ENCODE data around the gene SLC27A4. TPM values are rescaled to one million over a fixed set of nuclear protein-coding genes. Genes with fewer than 3 reads are reported as not detected.

SLC27A4 gene
- 27.2 and 41.3 TPM in 2 replicates for total RNA-seq

DNA sequence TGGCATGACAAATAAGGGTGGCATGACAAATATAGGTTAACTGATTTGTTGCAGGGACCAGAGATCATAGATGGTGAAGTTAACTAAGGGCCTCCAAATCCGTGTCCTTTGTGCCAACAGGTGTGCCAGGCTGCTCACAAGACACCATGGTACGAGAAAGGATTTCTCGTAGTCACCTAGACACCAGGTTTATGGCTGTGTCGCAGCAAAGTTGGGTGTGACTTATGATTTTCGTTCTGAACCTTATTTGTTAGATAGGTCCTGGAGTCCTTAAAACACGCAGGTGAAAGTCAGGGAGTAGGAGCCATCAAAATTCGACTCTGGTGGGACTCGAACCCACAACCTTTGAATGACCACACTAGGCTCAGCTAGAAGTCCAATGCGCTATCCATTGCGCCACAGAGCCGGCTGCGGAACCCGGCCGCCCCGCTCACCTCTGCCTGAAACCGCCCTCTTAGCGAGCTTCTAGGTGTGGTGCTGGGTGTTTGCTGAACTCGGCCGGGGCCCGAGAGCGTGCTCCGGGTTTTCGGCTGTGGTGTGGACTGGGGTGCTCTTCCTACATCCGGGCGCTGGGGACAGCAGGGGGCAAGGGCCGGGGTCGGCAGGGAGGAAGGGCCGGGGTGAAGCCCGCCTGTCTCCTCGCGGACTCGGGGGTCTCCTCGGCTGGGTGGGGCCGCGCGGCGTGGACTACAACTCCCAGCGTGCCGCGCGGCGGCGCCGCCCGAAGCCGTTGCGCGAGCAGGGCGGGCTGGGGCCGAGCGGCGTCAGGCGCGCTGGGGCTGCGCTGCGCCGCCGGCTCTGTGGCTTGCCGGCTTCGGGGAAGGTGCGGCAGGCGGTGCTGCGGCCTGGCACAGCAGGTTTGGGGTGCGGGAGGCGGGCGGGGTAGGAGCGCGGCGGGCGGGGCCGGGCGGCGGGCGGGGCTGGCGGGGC lies at the start of gene SLC27A4:
TSS of gene SLC27A4 (plus strand) at position 767 of the 930 bp plus-strand sequence. CDS start 2,606 bp downstream, outside the sequence.
- DNase-seq (ENCODE audit: low read depth, low spot score): no peak

DNA sequence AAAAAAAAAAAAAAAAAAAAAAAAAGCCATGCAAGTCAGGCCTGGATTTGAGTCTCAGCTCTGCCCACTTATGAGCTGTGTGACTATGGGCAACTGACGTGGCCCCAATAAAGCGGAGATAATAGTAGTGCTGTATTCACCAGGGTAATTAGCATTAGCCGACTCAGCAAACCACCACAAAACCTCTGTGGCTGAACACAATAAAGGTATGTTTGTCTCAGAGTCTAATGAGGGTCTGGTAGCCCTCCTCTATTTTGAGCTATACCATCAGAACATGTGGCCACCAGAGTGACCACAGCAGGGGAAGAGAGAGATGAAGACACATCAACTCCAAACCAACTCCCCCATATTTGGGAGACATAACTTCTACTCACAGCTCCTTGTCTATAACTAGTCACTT lies 48.3 kb upstream of the SLC27A4 start:
- DNase-seq (ENCODE audit: low read depth, low spot score): no peak

DNA sequence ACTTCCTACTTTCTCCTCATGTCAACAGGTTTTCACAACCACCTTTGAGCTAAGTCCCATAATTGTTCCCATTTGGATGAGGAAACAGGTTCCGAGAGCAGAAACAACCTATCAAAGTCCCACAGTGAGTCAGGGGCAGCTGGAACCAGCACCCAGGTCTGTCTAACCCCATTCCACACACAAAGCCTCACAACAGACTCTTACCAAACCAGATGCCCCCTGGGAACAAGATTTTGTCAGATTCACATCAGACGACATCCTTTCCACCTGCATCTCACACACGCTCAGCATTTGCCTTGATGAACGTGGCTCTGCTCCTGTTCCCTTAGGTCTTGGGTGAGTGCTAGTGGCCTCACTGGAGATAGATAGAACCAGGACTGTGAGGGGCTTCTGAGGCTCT lies 47.2 kb upstream of the SLC27A4 start:
- no peak for DNase-seq (ENCODE audit: low read depth, low spot score)

DNA sequence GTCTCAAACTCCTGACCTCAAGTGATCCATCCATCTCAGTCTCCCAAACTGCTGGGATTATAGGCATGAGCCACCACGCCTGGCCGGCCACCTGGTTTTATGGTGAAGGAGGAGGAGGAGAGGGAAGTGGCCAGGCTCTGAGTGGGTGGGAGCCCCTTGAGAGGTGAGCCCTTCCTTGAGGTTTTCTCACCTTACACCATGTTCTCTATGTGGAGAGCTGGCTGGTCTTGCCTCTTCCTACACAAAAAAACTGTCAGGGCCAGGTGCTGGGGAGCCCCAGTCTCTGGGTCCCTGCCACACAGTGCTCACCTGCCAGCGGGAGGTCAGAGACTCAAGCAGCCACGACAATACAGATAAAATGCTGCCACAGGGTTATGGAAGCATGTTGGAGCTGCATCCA lies 46.2 kb upstream of the SLC27A4 start:
- no peak for DNase-seq (ENCODE audit: low read depth, low spot score)

DNA sequence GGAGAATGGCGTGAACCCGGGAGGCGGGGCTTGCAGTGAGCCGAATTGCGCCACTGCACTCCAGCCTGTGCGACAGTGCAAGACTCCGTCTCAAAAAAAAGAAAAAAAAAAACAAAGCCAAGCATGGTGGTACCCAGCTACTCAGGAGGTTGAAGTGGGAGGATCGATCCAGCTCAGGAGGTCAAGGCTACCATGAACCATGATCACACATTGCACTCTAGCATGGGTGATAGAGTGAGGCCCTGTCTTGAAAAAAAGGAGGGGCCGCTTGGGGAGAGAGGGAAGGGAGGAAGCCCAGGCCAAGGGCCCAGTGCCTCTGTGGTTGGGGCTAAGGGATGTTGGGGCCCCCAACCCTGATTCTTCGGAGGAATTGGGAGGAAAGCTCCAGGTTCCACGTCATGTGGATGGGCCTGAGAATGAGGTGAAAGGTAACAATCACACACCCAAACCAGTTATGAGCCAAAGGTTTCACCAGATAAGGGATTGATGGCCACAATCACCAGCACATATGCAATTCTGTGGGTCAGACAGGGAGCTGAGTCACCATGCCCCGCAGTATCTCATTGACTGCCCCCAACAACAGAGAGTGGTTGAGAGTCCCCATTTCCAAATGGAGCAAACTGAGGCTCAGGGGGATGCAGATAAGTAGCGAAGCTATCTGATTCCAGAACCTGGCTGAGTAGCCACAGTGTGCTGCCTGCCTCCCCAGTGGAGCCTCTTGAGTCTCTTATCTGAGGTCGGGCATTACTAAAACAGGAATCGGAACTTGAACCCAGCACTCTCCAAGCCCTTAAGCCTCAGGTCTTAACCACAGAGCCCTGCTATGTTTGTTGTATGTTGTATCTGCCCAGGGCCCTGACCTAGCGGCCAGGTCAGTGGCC lies 43.7 kb upstream of the SLC27A4 start:
- DNase-seq (ENCODE audit: low read depth, low spot score): no peak

DNA sequence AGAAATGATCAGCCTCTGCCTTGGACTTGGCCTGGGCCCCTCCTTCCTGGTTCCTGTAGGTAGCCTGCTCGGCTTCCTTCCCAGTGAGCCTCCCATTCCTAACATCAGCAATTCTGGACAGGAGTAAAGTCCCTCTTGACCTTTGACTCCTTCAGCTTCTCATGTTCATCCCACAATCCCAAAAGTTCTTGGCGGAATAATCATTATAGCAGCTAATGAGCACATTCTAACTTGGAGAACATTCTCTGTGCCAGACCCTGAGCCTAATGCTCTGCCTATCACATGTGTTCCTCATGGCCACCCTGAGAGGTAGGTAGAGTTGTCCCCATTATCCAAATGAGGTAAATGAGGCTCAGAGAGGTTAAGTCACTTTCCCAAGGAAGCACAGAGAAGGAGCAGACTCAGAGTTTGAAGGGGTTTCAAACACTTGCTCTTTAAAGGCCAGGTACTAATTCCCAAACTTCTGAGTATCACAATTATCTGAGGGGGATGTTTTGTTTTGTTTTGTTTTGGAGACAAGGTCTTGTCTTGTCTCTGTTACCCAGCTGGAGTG lies 43.0 kb upstream of the SLC27A4 start:
- no peak for DNase-seq (ENCODE audit: low read depth, low spot score)

DNA sequence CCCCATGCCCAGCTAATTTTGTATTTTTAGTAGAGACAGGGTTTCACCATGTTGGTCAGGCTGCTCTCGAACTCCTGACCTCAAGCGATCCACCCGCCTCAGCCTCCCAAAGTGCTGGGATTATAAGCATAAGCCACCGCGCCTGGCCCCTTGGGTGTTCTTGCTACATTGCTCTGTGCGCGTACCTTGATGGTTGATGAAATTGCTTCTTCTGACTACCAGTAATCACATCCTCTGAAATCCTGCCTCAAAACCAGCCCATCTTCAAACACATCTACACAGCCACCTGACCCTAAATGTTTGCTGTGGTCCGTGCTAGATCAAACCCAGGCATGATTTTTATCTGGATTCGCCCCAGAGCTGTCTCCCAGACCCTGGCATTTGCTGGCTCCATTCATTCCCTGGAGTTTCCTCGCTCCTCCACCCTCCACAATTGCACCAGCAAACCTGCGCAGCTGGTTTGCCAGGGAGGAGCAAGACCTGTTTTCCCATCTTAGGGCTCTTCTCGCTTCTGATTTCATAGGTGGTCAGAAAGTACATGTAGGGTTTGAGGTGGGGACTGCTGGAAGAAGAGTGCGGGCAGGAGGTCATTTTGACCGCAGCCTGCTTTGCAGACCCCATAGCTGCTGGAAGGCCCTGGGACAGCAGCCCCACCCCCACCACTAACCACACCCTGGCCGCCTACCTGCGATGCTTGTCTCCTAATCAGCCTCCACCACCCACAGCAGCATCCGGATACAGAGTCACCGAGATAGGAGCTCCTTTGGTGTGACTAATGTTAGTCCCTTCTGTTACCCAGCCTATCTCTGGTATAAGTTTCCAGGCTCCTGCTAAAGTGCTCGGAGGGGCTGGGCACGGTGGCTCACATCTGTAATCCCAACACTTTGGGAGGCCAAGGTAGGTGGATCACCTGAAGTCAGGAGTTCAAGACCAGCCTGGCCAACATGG lies 41.5 kb upstream of the SLC27A4 start:
- DNase-seq (ENCODE audit: low read depth, low spot score): no peak

DNA sequence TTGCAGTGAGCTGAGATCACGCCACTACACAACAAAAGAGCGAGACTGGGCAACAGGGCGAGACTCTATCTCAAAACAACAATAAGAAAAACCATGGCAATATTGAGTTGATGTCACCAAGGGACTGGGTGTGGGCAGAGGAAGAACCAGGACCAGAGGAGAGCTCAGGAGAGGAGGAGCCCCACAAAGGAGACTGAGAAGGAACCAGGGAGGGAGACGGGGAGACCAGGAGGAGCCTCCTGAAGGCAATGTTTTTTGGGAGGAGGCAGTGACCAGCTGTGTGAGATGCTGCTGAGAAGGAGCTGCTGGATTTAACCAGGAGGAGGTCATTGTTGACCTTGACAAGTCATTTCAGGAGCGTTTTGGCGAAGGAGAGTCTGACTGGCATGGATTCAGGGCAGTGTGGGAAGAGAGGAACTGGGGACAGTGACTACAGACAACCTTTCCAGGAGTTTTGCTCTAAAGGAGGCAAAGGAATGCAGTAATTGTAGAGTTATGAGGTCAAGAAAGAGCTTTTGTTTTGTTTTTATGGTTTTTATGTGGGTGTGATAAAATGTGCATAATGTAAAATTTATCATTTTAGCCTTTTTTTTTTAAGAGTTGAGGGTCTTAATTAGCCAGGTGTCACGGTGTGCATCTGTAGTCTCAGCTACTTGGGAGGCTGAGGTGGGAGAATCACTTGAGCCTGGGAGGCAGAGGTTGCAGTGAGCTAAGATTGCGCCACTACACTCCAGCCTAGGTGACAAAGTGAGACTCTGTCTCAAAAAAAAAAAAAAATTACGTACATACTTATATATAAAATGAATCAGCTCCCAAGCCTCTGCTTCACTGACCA lies 36.0 kb upstream of the SLC27A4 start:
- no peak for DNase-seq (ENCODE audit: low read depth, low spot score)

DNA sequence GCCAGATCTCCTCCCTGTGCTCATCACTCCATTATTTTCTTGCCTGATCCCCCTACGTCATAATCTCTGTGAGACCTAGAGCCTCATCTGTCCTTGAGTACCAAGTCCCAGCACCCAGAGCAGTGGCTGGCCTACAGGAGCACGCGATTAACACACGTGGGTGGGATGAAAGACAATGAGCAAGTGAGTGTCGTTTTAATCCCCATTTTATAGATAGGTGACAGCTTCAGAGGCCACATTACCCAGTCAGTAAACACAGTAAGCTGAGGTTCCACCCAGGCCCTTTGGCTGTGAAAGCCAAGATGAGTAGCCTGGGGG lies 35.4 kb upstream of the SLC27A4 start:
- no peak for DNase-seq (ENCODE audit: low read depth, low spot score)

DNA sequence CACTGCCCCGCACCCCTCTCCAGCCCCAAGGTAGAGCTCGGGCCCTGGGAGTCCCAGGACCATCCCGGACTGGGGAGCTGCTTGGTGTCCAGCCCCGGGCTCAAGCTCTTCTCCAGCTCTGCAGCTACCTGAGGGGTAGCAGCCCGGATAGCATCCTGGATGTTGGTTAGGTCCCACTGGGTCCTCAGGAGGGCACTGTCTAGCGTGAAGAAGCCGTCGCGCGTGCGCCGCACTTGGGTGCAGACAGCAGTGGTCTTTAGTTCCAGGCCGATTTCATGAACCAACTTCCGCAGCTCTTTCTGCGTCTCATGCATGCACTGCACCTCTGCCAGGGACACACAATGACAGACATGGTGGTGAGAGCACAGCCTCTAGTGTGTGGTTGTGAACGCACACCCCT lies 30.8 kb upstream of the SLC27A4 start:
- DNase-seq (ENCODE audit: low read depth, low spot score): no peak

DNA sequence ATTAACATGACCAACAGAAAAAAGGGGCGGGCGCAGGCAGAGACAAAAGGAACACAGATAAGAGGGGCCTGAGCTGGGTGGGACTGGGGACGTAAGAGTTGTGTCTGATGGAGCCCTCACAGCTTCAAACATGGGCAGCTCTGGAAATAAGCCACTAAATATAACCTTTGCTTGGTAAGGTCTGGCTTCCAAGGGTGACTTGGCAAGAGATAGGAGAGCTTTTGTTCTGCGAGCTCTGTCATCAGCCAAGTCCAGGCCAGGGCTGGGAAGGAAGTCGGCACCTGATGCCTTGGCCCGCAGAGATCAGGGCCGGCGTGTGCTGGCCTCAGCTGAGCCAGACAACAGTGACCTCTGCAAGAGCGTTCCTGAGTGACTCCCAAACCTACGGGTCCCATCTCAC lies 29.9 kb upstream of the SLC27A4 start:
- DNase-seq (ENCODE audit: low read depth, low spot score): no peak

DNA sequence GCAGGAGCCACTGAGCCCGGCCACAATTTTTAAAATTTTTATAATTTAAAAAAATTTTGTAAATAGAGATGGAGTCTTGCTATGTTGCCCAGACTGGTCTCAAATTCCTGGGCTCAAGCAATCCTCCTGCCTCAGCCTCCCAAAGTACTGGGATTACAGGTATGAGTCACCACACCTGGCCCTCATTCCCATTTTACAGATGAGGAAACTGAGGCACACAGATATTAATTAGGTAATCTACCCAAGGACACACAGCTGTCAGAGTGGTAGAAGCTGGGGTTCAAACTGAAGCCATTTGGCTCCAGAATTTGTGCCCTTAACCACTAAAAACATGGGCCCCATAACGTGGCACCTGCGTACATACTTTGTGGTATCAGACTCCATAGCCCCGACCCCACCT lies 25.6 kb upstream of the SLC27A4 start:
- DNase-seq (ENCODE audit: low read depth, low spot score): no peak

DNA sequence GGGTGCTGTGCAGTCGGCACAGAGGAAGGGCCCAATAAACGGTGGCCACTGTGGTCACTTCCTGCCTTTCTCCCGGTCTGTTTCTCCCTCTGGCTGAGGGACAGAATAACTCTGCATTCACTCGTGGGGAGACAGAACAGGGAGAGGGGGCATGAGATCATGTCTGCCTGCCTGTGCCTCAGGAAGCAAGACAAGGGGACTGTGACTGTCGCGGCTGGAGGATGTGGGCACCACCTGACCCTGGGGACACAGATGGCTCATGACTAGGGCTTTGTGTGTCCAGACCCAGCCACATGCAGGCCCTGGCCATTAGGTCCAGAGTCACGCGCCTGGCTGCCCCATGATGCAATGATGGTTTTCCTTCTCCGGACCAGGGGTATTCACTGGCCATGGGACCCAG lies 23.9 kb upstream of the SLC27A4 start:
- no peak for DNase-seq (ENCODE audit: low read depth, low spot score)

DNA sequence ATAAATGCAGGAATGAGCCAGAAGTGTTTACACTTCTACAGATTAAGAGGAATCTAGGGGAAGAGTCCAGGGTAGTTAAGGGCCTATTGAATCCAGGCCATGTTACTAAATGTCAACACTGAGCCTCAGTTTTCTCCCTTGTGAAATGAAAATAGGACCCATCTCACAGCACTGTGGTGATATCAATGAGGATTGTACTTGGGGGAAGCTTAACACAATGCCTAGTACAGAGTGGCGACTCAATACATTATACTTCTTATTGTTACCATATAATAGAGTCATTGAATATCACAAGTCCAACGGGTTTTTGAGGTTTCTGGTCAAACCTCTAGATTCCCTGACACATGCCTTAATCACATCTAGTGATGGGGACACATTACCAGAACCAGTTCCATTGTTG lies 22.7 kb upstream of the SLC27A4 start:
- no peak for DNase-seq (ENCODE audit: low read depth, low spot score)

DNA sequence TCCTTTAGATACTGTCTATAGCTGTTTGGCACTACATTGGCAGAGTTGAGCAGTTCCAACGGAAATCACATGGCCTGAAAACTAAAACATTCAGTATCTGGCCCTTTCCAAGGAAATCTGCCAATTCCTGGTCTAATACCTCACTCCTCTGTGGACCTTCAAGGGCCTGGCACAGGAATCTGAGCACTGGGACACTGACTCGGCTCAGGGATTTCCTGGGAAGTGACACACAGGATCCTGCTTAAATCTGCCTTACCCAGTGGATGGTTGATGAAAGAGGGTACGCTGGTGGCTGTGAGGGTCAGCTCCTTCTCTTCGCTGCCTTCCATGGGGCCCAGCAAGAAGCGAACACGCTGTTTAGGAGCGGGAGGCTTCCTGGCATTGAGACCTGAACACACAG lies 19.0 kb upstream of the SLC27A4 start:
- no peak for DNase-seq (ENCODE audit: low read depth, low spot score)

DNA sequence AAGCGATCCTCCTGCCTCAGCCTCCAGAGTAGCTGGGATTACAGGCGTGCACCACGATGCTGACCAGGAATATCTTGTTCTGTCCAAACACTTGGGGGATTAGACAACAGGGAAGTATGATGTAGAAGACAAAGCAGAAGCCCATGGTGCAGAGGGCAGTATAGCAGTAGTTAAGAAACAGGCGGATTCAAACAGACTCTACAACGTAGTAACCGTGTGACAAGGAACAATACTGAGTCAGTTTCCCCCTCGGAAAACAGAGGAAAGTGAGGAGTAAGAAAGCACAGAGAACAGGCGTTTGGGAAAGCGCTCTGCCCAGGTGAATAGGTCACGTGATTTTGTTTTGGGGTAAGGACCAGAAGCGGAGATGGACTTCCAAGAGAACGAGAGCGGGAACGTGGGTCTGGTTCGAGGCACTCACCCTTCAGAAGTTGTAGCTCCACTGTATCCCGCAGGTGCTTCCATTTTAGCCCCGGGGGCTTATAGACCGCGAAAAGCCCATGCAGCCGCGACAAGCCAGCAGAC lies 18.4 kb upstream of the SLC27A4 start:
- no peak for DNase-seq (ENCODE audit: low read depth, low spot score)

DNA sequence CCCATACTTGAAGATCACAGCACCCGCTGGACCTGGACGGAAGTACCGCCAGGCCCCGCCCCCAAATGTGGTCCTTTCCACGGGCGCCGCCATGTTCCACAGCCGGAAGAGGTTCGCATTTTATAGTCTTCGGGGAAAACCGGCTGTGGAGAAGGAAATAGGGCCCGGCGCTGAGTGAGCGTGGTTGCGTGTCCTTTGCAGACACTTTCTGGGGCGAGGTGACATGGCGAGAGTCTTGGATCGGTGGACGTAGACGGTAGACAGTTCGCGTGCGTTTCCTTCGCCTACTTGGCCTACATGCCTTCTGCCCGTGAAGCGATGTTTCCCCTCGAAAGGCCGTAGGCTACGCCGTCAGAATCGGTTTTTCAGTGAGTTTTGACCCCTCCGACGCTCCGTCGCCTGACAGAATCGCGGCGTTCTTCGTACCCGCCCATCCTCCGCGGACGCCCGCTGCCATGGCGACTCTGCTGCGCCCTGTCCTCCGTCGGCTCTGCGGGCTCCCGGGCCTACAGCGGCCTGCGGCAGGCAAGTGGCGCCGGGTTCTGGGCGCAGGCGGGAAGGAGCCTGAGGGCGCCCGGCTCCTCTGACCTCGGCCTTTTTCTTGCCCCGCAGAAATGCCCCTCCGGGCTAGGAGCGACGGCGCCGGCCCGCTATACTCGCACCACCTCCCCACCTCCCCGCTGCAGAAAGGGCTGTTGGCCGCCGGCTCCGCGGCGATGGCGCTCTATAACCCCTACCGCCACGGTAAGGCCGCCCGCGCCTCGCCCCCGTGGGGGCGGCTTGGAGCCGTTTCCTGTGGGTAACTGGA lies 17.7 kb upstream of the SLC27A4 start, which contains the start of the genes COQ4 and TRUB2:
TSS of gene COQ4 (plus strand) at position 436 of the 808 bp plus-strand sequence. CDS start at position 456, 20 bp downstream.
TSS of gene TRUB2 (minus strand) at position 44 of the 808 bp plus-strand sequence. CDS start at position 5, 39 bp downstream.
- peak; percentile 80 for DNase-seq (ENCODE audit: low read depth, low spot score)

DNA sequence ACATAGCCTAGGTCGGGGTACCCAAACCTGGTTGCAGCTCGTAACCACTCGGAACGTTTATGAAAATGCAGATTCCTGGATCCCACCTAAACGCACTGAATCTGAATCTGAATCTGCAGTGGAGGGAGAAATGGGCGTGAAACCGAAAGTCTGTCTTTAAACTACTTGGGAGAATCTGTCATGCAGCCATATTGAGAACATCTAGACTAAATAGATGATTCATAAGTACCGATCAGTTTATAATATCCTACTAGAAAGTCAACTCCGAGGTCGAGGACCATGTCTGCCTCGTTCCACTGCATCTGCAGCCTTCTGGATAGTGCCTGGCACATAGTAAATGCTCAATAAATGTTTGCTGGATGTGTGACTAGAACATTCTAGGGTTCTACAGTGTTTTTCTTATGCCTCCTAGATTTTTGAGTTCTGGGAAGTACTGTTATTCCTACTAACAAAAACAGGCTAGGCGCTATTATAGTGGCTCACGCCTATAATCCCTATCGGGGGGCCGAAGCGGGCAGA lies 17.1 kb upstream of the SLC27A4 start:
- no peak for DNase-seq (ENCODE audit: low read depth, low spot score)

DNA sequence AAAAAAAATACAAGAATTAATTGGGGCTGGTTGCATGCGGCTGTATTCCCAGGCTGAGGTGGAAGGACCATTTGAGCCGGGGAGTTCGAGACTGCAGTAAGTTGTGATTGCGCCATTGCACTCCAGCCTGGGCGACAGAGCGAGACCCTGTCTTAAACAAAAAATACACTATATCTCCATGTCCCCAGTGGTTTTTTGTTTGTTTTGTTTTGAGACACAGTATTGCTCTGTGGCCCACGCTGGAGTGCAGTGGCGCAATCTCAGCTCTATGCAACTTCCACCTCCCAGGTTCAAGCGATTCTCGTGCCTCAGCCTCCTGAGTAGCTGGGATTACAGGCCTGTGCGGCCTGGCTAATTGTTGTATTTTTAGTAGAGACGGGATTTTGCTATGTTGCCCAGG lies 16.5 kb upstream of the SLC27A4 start:
- no peak for DNase-seq (ENCODE audit: low read depth, low spot score)

Data from pulmonary artery endothelial cell (primary cell).